NB4 (cell line): ENCODE measurements around the gene HGS.

Source experiments
- MYC ChIP-seq: IDR thresholded peaks from 2 replicates; pipeline ENCODE4 v1.6.1; 2011; ENCODE audit warnings: low read depth, low read length
- POLR2A ChIP-seq: IDR thresholded peaks from 2 replicates; pipeline ENCODE4 v1.6.1; 2011; ENCODE audit warnings: mild to moderate bottlenecking; ENCODE audit not compliant: insufficient read length; ENCODE audit errors: extremely low read depth
- TF ChIP-seq, protein P1 (sequence below): IDR thresholded peaks from one replicate; pipeline ENCODE4 v1.5.1; 2012; ENCODE audit warnings: low read depth, low read length
- TF ChIP-seq, protein P2 (sequence below): IDR thresholded peaks from 2 replicates; pipeline ENCODE4 v1.6.1; 2011; ENCODE audit warnings: low read depth, low read length

DNA sequence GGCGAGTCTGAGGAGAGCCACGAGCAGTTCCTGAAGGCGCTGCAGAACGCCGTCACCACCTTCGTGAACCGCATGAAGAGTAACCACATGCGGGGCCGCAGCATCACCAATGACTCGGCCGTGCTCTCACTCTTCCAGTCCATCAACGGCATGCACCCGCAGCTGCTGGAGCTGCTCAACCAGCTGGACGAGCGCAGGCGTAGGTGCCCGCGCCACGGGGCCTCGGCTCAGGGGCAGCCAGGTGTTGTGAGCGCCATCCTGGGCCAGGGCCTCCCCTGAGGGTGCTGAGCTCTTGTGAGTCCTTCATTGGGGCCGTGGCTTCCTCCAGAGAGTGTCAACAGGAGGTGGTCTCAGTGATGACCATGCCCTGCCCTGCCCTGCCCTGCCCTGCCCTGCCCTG, 12.0 kb downstream of the HGS start:
- TF ChIP-seq, protein P1, sequence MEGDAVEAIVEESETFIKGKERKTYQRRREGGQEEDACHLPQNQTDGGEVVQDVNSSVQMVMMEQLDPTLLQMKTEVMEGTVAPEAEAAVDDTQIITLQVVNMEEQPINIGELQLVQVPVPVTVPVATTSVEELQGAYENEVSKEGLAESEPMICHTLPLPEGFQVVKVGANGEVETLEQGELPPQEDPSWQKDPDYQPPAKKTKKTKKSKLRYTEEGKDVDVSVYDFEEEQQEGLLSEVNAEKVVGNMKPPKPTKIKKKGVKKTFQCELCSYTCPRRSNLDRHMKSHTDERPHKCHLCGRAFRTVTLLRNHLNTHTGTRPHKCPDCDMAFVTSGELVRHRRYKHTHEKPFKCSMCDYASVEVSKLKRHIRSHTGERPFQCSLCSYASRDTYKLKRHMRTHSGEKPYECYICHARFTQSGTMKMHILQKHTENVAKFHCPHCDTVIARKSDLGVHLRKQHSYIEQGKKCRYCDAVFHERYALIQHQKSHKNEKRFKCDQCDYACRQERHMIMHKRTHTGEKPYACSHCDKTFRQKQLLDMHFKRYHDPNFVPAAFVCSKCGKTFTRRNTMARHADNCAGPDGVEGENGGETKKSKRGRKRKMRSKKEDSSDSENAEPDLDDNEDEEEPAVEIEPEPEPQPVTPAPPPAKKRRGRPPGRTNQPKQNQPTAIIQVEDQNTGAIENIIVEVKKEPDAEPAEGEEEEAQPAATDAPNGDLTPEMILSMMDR = no peak
- TF ChIP-seq POLR2A (no peak), MYC (no peak)
- TF ChIP-seq, protein P2, sequence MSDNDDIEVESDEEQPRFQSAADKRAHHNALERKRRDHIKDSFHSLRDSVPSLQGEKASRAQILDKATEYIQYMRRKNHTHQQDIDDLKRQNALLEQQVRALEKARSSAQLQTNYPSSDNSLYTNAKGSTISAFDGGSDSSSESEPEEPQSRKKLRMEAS = no peak
